Measurements from ENCODE around the gene ANKS6. TPM values are rescaled to one million over a fixed set of nuclear protein-coding genes. Genes with fewer than 3 reads are reported as not detected.

Gene ANKS6
- total RNA-seq, 1 donor from 2014 or later, result 23.8 TPM

DNA sequence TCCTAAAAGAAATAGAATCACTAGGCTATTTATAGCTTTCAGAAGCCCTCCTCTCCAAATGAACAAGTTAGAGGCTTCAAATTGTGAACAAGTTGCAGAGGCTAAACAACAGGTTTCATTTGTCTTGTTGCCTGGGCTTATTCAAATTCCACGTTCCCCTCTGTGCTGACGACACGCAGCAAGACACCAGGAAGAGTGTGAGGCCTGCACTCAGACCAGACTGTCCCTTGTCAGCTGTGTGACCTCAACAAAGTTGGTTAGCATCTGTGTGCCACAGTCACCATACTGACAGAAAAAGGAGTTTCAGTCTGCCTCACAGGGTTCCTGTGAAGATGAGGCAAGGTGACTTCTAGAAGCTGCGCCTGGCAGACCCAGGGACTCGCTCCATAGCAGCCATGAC lies 65.5 kb downstream of the ANKS6 start:
- no peak for DNase-seq (ENCODE audit: low read depth)
- no peak overlapping the region for H3K4me3 ChIP-seq (ENCODE audit: low read depth, low read length)
- TF ChIP-seq, protein P1, sequence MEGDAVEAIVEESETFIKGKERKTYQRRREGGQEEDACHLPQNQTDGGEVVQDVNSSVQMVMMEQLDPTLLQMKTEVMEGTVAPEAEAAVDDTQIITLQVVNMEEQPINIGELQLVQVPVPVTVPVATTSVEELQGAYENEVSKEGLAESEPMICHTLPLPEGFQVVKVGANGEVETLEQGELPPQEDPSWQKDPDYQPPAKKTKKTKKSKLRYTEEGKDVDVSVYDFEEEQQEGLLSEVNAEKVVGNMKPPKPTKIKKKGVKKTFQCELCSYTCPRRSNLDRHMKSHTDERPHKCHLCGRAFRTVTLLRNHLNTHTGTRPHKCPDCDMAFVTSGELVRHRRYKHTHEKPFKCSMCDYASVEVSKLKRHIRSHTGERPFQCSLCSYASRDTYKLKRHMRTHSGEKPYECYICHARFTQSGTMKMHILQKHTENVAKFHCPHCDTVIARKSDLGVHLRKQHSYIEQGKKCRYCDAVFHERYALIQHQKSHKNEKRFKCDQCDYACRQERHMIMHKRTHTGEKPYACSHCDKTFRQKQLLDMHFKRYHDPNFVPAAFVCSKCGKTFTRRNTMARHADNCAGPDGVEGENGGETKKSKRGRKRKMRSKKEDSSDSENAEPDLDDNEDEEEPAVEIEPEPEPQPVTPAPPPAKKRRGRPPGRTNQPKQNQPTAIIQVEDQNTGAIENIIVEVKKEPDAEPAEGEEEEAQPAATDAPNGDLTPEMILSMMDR (conservative IDR thresholded peaks at IDR 0.05; ENCODE audit: low read depth, low read length), result no peak

DNA sequence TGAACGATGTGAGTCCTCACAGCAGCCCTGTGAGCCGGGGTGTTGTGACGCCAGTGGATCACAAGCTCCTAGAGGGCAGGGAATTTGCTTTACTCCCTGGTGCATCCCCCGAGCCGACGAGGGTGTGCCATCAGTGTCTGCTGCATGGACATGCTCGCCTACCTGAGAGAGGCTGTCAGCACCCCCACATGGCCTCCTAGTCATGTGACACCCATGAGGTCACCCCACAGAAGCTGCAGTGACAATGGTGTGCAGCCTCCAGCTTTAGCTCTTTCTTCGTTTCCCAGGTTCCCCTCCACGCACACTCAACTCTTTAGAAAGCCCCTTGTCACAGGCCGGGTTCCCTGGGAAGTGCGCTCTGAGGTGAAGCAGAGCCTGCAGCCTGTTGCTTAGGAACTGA lies 67.9 kb downstream of the ANKS6 start:
- no peak for DNase-seq (ENCODE audit: low read depth)
- no peak overlapping the region for H3K4me3 ChIP-seq (ENCODE audit: low read depth, low read length)
- TF ChIP-seq, protein P1 (conservative IDR thresholded peaks at IDR 0.05; ENCODE audit: low read depth, low read length), result no peak

DNA sequence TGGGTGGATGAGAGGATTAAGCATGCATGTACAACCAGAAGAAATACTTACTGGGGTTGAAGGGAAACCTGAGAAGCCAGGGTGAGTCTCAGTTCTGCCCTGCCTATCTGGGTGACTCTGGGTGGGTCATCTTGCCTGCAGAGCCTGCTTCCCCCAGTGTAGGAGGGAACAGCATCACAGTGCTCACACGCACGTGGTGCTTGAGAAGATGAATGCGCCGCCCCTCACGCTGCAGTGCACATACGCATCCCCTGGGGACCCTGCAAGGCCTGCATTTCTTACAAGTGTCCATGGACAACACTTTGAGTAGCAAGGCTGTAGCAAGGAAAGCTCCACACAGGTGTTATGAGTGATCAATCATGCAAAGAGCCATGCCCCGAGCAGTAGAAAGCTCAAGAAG lies 68.9 kb downstream of the ANKS6 start:
- no peak overlapping the region for H3K4me3 ChIP-seq (ENCODE audit: low read depth, low read length)
- no peak for DNase-seq (ENCODE audit: low read depth)
- TF ChIP-seq, protein P1 (conservative IDR thresholded peaks at IDR 0.05; ENCODE audit: low read depth, low read length), result no peak

DNA sequence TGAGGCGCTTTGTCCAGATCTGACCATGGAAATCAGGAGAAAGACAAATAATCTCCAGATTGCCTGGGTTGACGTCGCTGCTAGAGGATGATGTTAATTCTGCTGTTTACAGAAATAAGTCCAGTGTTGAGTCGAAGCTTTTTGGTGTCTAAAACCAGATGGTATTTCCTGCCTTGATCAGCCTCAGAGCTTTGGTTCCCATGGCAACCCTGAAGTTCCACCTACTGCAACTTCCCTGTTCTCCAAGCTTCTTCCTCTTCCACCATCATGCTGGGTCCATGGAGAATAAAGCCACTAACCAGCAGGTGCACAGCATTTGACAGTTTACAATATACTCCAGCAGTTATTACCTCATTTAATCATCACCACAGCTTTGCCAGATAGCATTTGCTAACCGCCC lies 69.6 kb downstream of the ANKS6 start:
- H3K4me3 ChIP-seq (ENCODE audit: low read depth, low read length), result no peak overlapping the region
- TF ChIP-seq, protein P1 (conservative IDR thresholded peaks at IDR 0.05; ENCODE audit: low read depth, low read length), result no peak
- DNase-seq (ENCODE audit: low read depth), result no peak

DNA sequence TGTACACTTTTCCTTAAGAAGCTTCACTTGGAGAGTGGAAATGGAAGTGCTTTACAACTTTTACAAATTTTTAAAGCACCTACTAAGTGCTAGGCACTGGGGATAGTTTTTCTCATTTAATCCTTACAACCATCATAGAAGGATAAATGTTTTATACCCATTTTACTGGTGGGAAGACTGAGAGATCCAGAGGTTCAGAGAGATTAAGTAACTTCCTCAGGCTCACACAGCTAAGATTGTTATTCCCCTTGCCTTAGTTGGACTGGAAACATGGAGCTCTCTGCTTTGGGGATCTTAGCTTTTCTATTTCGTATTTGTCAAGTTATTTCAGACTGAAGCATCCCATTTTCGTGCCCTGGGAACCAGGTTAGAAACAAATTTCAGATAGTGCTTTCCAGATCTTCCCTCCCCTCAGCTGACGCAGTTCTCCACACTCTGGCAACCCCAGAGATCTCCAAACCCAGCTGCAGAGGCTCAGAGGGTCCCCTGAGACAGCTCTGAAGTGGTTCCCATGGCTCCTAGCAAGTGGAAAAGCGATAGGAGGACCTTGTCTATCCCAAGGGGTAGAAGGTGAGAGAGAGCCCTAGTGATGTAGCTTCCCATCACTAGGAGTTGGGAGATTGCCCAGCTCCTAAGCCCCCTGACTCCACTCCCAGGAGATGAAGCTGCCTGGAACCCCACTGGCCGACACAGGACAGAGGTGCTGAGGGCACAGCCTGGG lies 71.4 kb downstream of the ANKS6 start:
- H3K4me3 ChIP-seq (ENCODE audit: low read depth, low read length), result no peak overlapping the region
- no peak for DNase-seq (ENCODE audit: low read depth)
- TF ChIP-seq, protein P1 (conservative IDR thresholded peaks at IDR 0.05; ENCODE audit: low read depth, low read length), result no peak

DNA sequence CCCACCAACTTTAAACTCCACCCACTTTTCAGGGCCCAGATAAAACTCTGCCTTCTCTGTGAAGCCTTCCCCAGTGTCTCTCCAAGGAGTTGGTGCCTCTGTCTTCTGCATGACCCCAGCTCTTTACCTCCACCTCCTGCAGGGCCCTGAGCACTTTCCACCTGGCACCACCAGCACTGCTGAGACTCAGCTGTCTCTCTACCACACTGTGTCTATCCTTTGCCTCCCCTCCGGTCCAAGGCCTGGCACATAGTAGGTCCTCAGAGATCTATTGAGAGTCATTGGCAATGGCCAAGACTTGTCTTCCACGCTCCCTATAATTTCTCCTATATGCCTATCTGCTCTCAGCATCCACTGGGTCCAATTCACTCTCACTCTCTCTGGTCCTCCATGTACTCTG lies 74.7 kb downstream of the ANKS6 start:
- DNase-seq (ENCODE audit: low read depth), result no peak
- no peak overlapping the region for H3K4me3 ChIP-seq (ENCODE audit: low read depth, low read length)
- TF ChIP-seq, protein P1 (conservative IDR thresholded peaks at IDR 0.05; ENCODE audit: low read depth, low read length), result no peak

DNA sequence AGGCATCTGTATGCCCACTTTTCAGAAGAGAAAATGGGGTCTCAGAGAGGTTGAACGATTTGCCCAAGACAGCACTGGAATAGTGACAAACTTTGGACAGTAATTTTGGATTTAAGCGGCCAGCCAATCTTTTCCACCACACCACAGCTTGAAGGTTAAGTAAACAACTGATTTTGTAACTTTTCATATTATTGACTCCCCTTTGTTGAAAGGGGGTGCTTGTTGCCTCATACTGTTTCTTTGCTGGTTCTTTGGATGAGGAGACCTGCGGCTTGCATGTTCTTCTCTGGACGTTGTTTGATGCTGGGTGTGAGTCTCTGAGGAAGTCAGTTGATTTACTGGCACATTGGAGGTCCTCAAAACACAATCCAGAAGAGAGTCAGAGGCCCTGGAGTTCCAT lies 76.0 kb downstream of the ANKS6 start:
- no peak overlapping the region for H3K4me3 ChIP-seq (ENCODE audit: low read depth, low read length)
- TF ChIP-seq, protein P1 (conservative IDR thresholded peaks at IDR 0.05; ENCODE audit: low read depth, low read length), result no peak
- DNase-seq (ENCODE audit: low read depth), result no peak
